Smooth muscle cell (in vitro differentiated cells): ENCODE data around the gene FBLN1. TPM values are rescaled to one million over a fixed set of nuclear protein-coding genes. Genes with fewer than 3 reads are reported as not detected.

Experiments
- DNase-seq: peaks from one replicate; lab custom pipeline; 2025; ENCODE audit not compliant: unreplicated experiment; lab: John Stamatoyannopoulos, UW
- H2AFZ ChIP-seq: fragments of 200-600 bp; sonication (generic); 2 replicates; pipeline ENCODE4 v1.6.0; 2016; ENCODE audit warnings: antibody characterized with exemption, low read depth, mild to moderate bottlenecking
- H3F3A ChIP-seq: fragments of 200-600 bp; sonication (generic); 2 replicates; pipeline ENCODE4 v1.6.0; 2017; ENCODE audit warnings: antibody characterized with exemption, low read depth
- H3K27ac ChIP-seq: fragments of 200-600 bp; sonication (generic); 2 replicates; pipeline ENCODE4 v1.5.1; 2016; ENCODE audit warnings: low read depth, mild to moderate bottlenecking
- H3K27me3 ChIP-seq: fragments of 200-600 bp; sonication (generic); 2 replicates; pipeline ENCODE4 v1.6.1; 2016; ENCODE audit warnings: low read depth, mild to moderate bottlenecking
- H3K36me3 ChIP-seq: fragments of 200-600 bp; sonication (generic); 2 replicates; pipeline ENCODE4 v1.5.1; 2016; ENCODE audit warnings: low read depth
- H3K4me1 ChIP-seq: fragments of 200-600 bp; sonication (generic); 2 replicates; pipeline ENCODE4 v1.5.1; 2016; ENCODE audit warnings: low read depth
- H3K4me2 ChIP-seq: fragments of 200-600 bp; sonication (generic); 2 replicates; pipeline ENCODE4 v1.6.0; 2016; ENCODE audit warnings: mild to moderate bottlenecking
- H3K4me3 ChIP-seq: fragments of 200-600 bp; sonication (generic); 2 replicates; pipeline ENCODE4 v1.5.1; 2016; ENCODE audit warnings: mild to moderate bottlenecking
- H3K79me2 ChIP-seq: fragments of 200-600 bp; sonication (generic); 2 replicates; pipeline ENCODE4 v1.6.0; 2016; ENCODE audit warnings: low read depth, mild to moderate bottlenecking
- H3K9ac ChIP-seq: fragments of 200-600 bp; sonication (generic); 2 replicates; pipeline ENCODE4 v1.6.0; 2016; ENCODE audit warnings: low read depth
- H3K9me3 ChIP-seq: fragments of 200-600 bp; sonication (generic); replicated peaks from 2 replicates; pipeline ENCODE4 v1.5.1; 2016; ENCODE audit warnings: low read depth
- H4K20me1 ChIP-seq: fragments of 200-600 bp; sonication (generic); 2 replicates; pipeline ENCODE4 v1.6.0; 2016; ENCODE audit warnings: low read depth
- CTCF ChIP-seq: fragments of 200-600 bp; sonication (generic); IDR thresholded peaks from 2 replicates; pipeline ENCODE4 v1.5.1; 2017; ENCODE audit warnings: borderline replicate concordance, mild to moderate bottlenecking, antibody characterized with exemption; ENCODE audit not compliant: insufficient read depth, poor library complexity, severe bottlenecking
- WGBS: methylation state at CpG from one replicate; pipeline ENCODE4 v1.1.7; 2016; ENCODE audit warnings: low lambda C conversion rate; 5-methylcytosine and 5-hydroxymethylcytosine counted together
- polyA plus RNA-seq: library from polyadenylated mRNA; unstranded; fragments of >200 nt; fragmentation: Nextera tagmentation; extraction: Ambion mirVana; gene quantifications from 2 replicates; pipeline ENCODE4 v1.2.1, GENCODE V29; 2016
- total RNA-seq: library from RNA; depleted of rRNA; stranded (reverse); fragments of >200 nt; gene quantifications from 2 replicates; pipeline ENCODE4 v1.2.3, GENCODE V29; 2014

Gene FBLN1
- total and polyA plus RNA-seq, 2 experiments from 2014 or later, result 90.9 to 296 TPM

- Histone ChIP-seq H3K79me2 (no peaks in the 10 kb centered on the region), H3K27ac (no peak overlapping the region), H3F3A (no peaks in the 10 kb centered on the region), H3K9ac (no peak overlapping the region), H3K36me3 (no peaks in the 10 kb centered on the region), H3K9me3 (no peaks in the 10 kb centered on the region), H3K4me2 (peak overlapping the region; percentile 70), H3K4me3 (no peak overlapping the region), H4K20me1 (no peaks in the 10 kb centered on the region), H2AFZ (no peak overlapping the region), H3K4me1 (no peaks in the 10 kb centered on the region), H3K27me3 (peaks cover 14% of the 10 kb centered on the region)
- DNase-seq, result peak; percentile 30
- TF ChIP-seq CTCF, result peak; percentile 97
- 25% methylated on average over 44 of the region's 54 CpGs for whole genome bisulfite sequencing
Measured at GRCh38 chr22:45645526-45646414, 143.1 kb downstream of the FBLN1 start.

- H3F3A ChIP-seq, result no peaks in the 10 kb centered on the region
- no peak overlapping the region for H2AFZ ChIP-seq
- H3K4me1 ChIP-seq, result no peaks in the 10 kb centered on the region
- no peak overlapping the region for H3K27ac ChIP-seq
- H3K36me3 ChIP-seq, result no peaks in the 10 kb centered on the region
- no peaks in the 10 kb centered on the region for H4K20me1 ChIP-seq
- TF ChIP-seq CTCF, result no peak
- no peaks in the 10 kb centered on the region for H3K79me2 ChIP-seq
- 93% methylated on average over 18 of the region's 18 CpGs for WGBS
- H3K9ac ChIP-seq, result no peak overlapping the region
- no peak for DNase-seq
- H3K4me3 ChIP-seq, result no peak overlapping the region
- no peaks in the 10 kb centered on the region for H3K27me3 ChIP-seq
- no peak overlapping the region for H3K4me2 ChIP-seq
- H3K9me3 ChIP-seq, result no peaks in the 10 kb centered on the region
Measured at GRCh38 chr22:45647532-45648225, 145.0 kb downstream of the FBLN1 start.

GRCh38 chr22:45648301-45649117 lies 145.8 kb downstream of the FBLN1 start:
- H3K4me3 ChIP-seq, result no peak overlapping the region

More at GRCh38 chr22:45648301-45649117, 145.8 kb downstream of the FBLN1 start:
- H3K9ac ChIP-seq, result no peak overlapping the region
- no peaks in the 10 kb centered on the region for H3K9me3 ChIP-seq
- H4K20me1 ChIP-seq, result no peaks in the 10 kb centered on the region
- TF ChIP-seq CTCF, result no peak
- DNase-seq, result no peak
- H3K79me2 ChIP-seq, result no peaks in the 10 kb centered on the region
- WGBS, result 89% methylated on average over 22 of the region's 24 CpGs
- no peaks in the 10 kb centered on the region for H3K4me1 ChIP-seq
- no peak overlapping the region for H3K4me2 ChIP-seq
- no peaks in the 10 kb centered on the region for H3K36me3 ChIP-seq
- no peaks in the 10 kb centered on the region for H3F3A ChIP-seq
- no peak overlapping the region for H3K27ac ChIP-seq
- no peak overlapping the region for H2AFZ ChIP-seq
- no peaks in the 10 kb centered on the region for H3K27me3 ChIP-seq
